ENCODE data around the gene FKBP2.

FKBP2 gene

DNA sequence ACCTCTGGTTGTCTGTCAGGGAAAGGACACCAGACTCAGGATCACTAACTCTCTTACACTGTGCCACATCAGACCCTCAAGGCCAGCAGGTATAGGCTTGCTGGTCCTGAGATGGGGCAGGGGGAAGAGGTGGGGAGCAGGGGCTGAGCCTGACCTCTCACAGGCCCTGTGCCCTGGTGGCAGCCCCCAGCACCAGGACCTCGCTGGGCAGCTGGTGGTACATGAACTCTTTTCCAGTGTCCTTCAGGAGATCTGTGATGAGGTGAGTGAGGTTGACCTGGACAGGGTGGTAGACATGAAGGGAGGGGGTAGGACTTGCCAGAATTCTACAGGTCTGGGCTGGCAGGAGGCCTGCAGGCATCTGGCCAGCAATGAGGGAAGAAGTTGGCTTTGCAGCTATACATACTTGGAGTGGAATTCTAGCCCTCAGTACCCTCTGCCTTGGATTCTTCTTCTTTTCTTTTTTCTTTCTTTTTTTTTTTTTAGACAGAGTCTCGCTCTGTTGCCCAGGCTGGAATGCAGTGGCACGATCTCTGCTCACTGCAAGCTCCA lies 13.4 kb upstream of the FKBP2 start:
- TF ChIP-seq, protein P1, sequence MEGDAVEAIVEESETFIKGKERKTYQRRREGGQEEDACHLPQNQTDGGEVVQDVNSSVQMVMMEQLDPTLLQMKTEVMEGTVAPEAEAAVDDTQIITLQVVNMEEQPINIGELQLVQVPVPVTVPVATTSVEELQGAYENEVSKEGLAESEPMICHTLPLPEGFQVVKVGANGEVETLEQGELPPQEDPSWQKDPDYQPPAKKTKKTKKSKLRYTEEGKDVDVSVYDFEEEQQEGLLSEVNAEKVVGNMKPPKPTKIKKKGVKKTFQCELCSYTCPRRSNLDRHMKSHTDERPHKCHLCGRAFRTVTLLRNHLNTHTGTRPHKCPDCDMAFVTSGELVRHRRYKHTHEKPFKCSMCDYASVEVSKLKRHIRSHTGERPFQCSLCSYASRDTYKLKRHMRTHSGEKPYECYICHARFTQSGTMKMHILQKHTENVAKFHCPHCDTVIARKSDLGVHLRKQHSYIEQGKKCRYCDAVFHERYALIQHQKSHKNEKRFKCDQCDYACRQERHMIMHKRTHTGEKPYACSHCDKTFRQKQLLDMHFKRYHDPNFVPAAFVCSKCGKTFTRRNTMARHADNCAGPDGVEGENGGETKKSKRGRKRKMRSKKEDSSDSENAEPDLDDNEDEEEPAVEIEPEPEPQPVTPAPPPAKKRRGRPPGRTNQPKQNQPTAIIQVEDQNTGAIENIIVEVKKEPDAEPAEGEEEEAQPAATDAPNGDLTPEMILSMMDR (IDR thresholded peaks at IDR 0.05; ENCODE audit: control insufficient read depth, insufficient read depth, low read depth, low read length, missing control alignments) = no peak
- H3K4me3 ChIP-seq (ENCODE audit: control insufficient read depth, low read depth, low read length) = peak overlapping the region; percentile 87
- no peak for DNase-seq (ENCODE audit: low read depth)

DNA sequence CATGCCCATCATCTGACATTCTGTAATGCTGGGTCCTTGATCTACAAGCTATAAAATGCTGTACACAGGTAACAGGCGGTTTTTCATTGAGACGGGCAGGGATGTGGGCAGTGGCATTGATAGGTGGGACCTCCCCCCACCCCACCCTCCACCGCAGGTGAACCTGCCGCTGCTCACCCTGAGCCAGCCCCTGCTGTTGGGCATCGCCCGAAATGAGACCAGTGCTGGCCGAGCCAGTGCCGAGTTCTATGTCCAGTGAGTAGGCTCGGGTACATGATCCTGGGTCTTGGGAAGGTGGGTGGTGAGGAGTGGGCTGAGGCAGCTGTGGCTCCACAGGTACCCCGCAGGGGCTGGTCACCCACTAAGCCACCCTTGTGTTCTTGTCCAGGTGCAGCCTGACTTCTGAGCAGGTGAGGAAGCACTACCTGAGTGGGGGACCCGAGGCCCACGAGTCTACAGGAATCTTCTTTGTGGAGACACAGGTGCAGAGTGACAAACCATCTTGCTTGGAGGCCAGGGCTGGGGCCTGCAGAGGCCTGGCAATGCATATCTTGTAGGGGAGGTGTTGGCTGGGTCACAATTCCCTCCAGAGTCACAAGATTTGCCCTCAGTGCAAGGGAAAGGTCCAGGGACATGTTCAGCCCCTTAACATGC lies 11.7 kb upstream of the FKBP2 start:
- no peak for DNase-seq (ENCODE audit: low read depth)
- TF ChIP-seq, protein P1 (IDR thresholded peaks at IDR 0.05; ENCODE audit: control insufficient read depth, insufficient read depth, low read depth, low read length, missing control alignments) = no peak
- no peak overlapping the region for H3K4me3 ChIP-seq (ENCODE audit: control insufficient read depth, low read depth, low read length)

DNA sequence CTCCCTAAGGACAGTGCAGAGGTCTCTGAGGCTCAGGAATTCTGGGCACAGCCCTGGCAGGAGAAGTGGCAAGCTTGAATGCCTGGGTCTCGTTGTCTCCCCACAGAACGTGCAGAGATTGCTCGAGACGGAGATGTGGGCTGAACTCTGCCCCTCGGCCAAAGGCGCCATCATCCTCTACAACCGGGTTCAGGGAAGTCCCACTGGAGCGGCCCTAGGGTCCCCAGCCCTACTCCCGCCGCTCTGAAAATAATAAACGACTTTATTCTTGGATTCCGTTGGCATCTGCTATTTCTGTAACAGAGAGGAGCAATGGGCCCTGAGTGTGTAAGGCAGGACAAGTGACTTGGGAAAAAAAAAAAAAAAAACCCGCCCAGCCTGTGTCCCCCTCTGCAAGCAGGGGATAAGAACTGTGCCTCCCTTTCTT lies 11.1 kb upstream of the FKBP2 start:
- TF ChIP-seq, protein P1 (IDR thresholded peaks at IDR 0.05; ENCODE audit: control insufficient read depth, insufficient read depth, low read depth, low read length, missing control alignments) = no peak
- DNase-seq (ENCODE audit: low read depth) = no peak
- peak overlapping the region; percentile 96 for H3K4me3 ChIP-seq (ENCODE audit: control insufficient read depth, low read depth, low read length)

DNA sequence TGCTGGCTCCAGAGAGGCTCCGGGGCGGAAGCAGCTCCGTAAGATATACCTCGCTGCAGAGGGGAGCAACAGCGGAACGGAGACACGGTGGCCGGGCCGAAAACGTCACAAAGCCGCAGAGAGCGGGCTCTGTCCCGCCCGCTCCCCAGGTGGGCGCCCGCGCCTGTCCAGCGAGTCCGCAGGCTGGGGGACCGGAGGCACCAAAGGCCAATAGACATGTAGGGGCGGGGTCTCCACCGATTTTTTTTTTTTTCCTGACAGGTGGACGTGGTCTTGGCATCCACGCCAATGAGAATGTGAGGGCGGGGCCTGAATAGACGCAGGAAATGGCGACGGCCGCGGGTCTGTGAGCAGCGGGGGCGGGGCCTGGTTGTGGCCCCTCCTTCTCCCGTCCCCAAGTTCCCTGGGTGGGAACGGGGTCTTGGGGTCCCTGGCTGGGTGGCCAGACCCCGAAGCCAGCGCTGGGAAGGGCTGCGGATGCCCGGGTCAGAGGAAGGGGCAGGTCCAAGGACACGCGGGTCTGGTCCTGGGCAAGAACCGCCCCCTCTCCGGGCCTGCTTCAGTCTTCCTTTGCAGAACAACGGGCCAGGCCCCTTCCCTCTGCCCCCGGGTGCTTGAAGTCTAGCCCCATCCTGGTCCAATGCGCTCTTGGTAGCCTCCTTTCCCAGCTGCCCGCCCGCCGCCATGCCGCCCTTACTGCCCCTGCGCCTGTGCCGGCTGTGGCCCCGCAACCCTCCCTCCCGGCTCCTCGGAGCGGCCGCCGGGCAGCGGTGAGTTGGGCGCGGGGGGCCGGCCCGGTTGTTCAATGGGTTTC lies 10.5 kb upstream of the FKBP2 start, which contains the start of gene DNAJC4:
Gene DNAJC4, plus strand, starts transcription at position 378 of the 814 bp plus-strand sequence. Its CDS starts 307 bp downstream, at position 685.
- TF ChIP-seq, protein P1 (IDR thresholded peaks at IDR 0.05; ENCODE audit: control insufficient read depth, insufficient read depth, low read depth, low read length, missing control alignments) = no peak
- peak; percentile 29 for DNase-seq (ENCODE audit: low read depth)

DNA sequence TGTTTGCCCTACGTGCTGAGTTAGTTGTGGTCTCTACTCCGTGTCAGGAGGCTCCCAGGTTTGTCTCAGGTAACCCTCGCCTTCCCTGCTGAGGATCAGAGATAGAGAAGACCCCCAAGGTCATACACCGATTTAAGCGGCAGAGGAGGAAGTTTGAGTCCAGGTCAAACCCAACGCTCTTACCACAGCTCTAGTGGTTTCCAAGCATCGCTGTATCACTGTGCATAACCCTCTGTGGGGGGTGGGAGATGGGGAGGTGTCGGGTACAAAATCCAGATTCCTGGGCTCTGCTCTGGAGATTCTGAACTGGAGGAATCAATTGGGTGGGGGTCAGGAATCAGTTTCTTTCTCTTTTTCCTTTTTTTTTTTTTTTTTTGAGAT lies 9.9 kb upstream of the FKBP2 start:
- DNase-seq (ENCODE audit: low read depth) = no peak
- TF ChIP-seq, protein P1 (IDR thresholded peaks at IDR 0.05; ENCODE audit: control insufficient read depth, insufficient read depth, low read depth, low read length, missing control alignments) = no peak
- peak overlapping the region; percentile 96 for H3K4me3 ChIP-seq (ENCODE audit: control insufficient read depth, low read depth, low read length)

More for the DNA sequence above, 10.5 kb upstream of the FKBP2 start, which contains the start of gene DNAJC4:
- peak within 1 kb of the TSS; percentile 96 for H3K4me3 ChIP-seq (ENCODE audit: control insufficient read depth, low read depth, low read length)

DNA sequence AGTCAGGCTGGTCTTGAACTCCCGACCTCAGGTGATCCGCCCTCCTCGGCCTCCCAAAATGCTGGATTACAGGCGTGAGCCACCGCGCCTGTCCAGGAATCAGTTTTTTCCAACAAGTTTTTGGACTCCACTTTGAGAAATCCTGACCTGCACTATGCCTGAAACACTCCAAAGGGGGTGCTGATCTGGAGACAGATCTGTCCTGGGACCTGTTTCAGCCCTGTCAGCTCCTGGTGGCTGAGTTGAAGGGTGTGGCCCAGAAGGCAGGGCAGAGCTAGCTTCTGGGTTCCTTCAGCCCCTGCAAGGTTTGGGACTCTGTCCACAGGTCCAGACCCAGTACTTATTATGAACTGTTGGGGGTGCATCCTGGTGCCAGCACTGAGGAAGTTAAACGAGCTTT lies 9.3 kb upstream of the FKBP2 start:
- no peak overlapping the region for H3K4me3 ChIP-seq (ENCODE audit: control insufficient read depth, low read depth, low read length)
- TF ChIP-seq, protein P1 (IDR thresholded peaks at IDR 0.05; ENCODE audit: control insufficient read depth, insufficient read depth, low read depth, low read length, missing control alignments) = no peak
- no peak for DNase-seq (ENCODE audit: low read depth)
